Measurements from ENCODE around the gene BTF3L4.
"Not testable (repeated sequence)": the region's sequence is repeated elsewhere in the genome, so short reads cannot be mapped to it uniquely, and the experiment has no call there.

GRCh38 chr1:52094300-52094699 is 38.2 kb downstream of the BTF3L4 start:
- not testable (repeated sequence) for TF ChIP-seq CTCF, POLR2A (IDR thresholded peaks at IDR 0.05)
